D721Med (cell line): ENCODE data around the gene WDR48.

ENCODE experiments used
- DNase-seq: peaks from one replicate; pipeline ENCODE4 v3.0.0; 2011; ENCODE audit warnings: low spot score; ENCODE audit not compliant: insufficient read length
- FAIRE-seq: peaks from 2 replicates; lab custom pipeline; 2011; peaks lifted over from hg19 to GRCh38; lab: Jason Lieb, UNC
- CTCF ChIP-seq: IDR thresholded peaks from 2 replicates; pipeline ENCODE4 v1.5.1; 2012; ENCODE audit warnings: mild to moderate bottlenecking, control low read depth; ENCODE audit not compliant: insufficient read depth; ENCODE audit errors: missing control alignments

Gene WDR48

GRCh38 chr3:39095778-39096177 is 44.0 kb downstream of the WDR48 start:
- no peak for TF ChIP-seq CTCF
- DNase-seq = no peak
- FAIRE-seq = no peak

DNA sequence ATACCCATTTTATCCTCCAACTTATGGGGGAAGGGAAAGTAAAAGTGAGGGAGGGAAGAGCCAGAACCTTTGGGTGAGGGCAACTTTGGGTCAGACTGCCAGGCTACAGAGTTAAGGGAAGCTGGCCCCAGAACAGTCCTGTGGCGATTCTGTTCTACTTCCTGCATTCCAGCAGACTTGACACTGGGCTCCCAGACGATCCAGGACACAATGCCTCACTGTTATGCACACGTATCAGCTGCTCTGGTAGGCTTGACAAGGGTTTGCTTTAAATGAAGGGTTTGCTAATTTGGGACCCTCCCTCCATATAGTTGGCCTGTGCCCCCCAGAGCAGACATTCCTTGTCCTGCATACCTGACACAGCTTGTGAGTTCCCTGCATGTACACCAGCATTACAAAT is 45.0 kb downstream of the WDR48 start:
- DNase-seq (no peak), FAIRE-seq (no peak)
- TF ChIP-seq CTCF = no peak

DNA sequence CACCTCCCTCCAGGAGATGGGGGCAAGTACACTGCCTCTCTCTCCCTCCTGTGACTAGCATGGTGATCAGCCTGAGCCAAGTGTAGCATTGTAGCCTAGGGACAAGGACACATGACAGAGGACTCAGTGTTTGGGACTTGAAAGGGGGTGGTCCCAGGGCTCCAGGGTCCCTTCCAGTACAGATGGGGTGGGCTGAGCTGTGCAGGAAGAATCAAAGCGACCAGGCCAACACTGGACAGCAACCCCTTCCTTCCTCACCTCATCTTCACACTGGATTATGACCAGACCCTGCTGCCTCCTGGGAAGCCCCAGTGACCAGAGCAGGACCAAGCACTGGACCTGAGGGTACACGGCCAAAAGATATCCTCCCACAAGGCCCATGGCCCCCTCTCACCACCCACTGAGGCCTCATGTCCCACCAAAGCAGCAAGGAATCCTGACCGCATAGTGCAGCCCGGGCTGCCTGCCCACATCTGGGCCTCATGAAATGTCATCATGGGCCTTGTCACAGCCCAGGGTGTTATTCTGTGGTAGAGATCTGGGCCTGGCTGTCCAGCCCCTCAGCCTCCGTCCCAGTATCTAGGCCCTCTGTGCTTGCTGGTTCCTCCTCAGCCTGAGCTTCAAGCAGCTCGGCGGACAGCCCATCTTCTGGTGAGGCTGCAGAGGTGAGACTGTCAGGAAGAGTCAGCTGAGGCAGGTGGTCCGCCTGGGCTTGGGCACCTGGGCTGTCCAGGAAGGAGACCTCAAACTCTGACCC is 46.1 kb downstream of the WDR48 start:
- no peak for TF ChIP-seq CTCF
- no peak for FAIRE-seq
- DNase-seq = no peak

- no peak for FAIRE-seq
- TF ChIP-seq CTCF = no peak
These were observed 46.7 kb downstream of the WDR48 start for GRCh38 chr3:39098473-39099000.

DNA sequence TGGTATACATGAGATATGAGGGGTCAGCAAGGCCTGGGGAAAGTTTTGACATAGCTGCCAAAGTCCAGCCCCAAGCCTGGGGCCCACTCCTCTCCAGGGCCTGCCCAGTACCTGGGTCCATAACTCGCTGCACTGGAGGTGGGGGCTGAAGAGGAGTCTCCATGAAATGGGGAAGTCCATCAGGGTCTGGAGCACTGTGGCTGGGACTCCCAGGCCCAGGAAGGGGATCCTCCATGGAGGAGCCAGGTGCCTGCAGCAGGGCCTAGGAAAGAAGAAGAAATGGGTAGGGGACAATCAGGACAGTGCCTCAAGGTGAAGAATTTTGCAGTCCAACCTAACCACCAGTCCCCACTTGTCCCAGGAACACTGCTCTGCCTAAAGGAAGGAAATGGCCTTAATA is 47.4 kb downstream of the WDR48 start:
- no peak for TF ChIP-seq CTCF
- no peak for DNase-seq
- no peak for FAIRE-seq

More at GRCh38 chr3:39098473-39099000, 46.7 kb downstream of the WDR48 start:
- DNase-seq = no peak

DNA sequence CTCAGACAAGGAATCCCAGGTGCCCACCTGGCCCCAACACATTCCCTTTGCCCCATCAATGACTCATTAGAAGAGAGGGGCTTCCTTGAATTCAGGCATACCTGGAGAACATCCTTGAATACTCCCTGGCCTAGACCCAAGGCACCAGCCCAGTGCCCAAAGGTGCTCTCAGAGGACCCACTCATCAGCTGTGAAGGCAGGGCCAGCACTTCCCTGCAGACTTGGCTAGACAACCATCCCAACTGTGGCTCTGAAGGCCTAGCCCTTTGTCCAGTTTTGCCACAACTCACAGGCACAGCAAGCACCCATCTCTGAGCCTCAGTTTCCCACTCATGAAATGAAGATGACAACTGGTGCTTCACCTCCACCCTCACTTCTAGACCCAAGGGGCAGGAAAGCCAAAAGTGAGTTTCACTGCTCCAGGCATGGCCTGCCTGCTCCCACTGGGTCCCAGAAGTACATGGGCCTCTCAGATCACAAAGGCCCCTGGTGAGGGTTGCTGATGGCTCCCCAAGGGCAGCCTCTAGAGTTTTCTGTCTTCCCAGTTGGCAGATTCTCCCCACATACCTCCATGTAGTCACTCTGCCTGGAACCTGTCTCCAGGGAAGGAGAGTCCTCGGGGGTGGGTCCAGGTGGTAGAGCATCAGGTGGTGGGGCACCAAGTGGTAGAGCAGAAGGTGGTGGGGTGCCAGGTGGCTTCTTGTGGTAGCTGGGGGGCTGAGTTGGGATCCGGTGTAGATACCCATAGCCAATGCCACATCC is 48.1 kb downstream of the WDR48 start:
- TF ChIP-seq CTCF = no peak
- DNase-seq = no peak
- FAIRE-seq = no peak
